ENCODE results near the gene GFRA1. TPM values are rescaled to one million over a fixed set of nuclear protein-coding genes. Genes with fewer than 3 reads are reported as not detected.

Gene GFRA1
- total and polyA plus RNA-seq, 2 donors (not counting 1 experiment from before 2014, with no cell fraction given): not detected

GRCh38 chr10:116184512-116184794, 88.6 kb downstream of the GFRA1 start:
- DNase-seq (no peak), ATAC-seq (ENCODE audit: low read depth) (no peak)
- intact Hi-C loops (cut with micrococcal nuclease): no loop called here
- H3K4me2 ChIP-seq (replicated peaks; ENCODE audit: low read depth, low read length, poor library complexity, severe bottlenecking): no peak overlapping the region
- H3K4me3 ChIP-seq (ENCODE audit: control extremely low read depth in 1 of 5, extremely low read depth in 1 of 5, insufficient read depth in 1 of 5, low read depth in 2 of 5, low read length in 4 of 5): no peak overlapping the region
- no peaks in the 10 kb centered on the region for H3K27me3 ChIP-seq (replicated peaks in 1 of 4; ENCODE audit: control extremely low read depth in 1 of 4, control insufficient read depth in 3 of 4, insufficient read depth in 4 of 4, low read length in 3 of 4)
- no peaks in the 10 kb centered on the region for H3K79me2 ChIP-seq (ENCODE audit: control insufficient read depth, insufficient read depth, low read length)
- H3K27me3 Mint-ChIP-seq: no peaks in the 10 kb centered on the region
- H2AFZ ChIP-seq (ENCODE audit: insufficient read depth, low read depth, low read length, poor library complexity, severe bottlenecking): no peak overlapping the region
- POLR2A ChIA-PET: no interaction called here
- no peaks in the 10 kb centered on the region for H3K36me3 ChIP-seq (replicated peaks in 1 of 2; ENCODE audit: control extremely low read depth in 1 of 2, control insufficient read depth in 1 of 2, extremely low read depth in 1 of 2, insufficient read depth in 2 of 2, low read length in 1 of 2)
- no peaks in the 10 kb centered on the region for H3K4me1 ChIP-seq (ENCODE audit: control insufficient read depth in 2 of 2, insufficient read depth in 2 of 2, low read length in 2 of 2)
- TF ChIP-seq CTCF (IDR thresholded peaks at IDR 0.05): no peak
- no peak for TF ChIP-seq EZH2 (IDR thresholded peaks at IDR 0.05; ENCODE audit: borderline replicate concordance, insufficient read depth, low read depth, low read length, poor library complexity, severe bottlenecking)
- H3K9me3 ChIP-seq (ENCODE audit: control extremely low read depth in 1 of 3, control insufficient read depth in 2 of 3, insufficient read depth in 1 of 3, low read length in 2 of 3): peaks cover 0 to 7% (median 0%) of the 10 kb centered on the region in 3 donors
- H4K20me1 ChIP-seq (ENCODE audit: control insufficient read depth, insufficient read depth, low read length, poor library complexity, severe bottlenecking): no peaks in the 10 kb centered on the region
- H3K27ac ChIP-seq (ENCODE audit: low read length in 2 of 2): no peak overlapping the region
- CTCF ChIA-PET: no interaction called here
- no peaks in the 10 kb centered on the region for H3K4me1 Mint-ChIP-seq
- WGBS (ENCODE audit: insufficient coverage): 88% methylated on average over 3 of the region's 3 CpGs
- no peak overlapping the region for H3K4me3 Mint-ChIP-seq
- H3K9ac ChIP-seq (ENCODE audit: low read length): no peak overlapping the region
- H3K9me3 Mint-ChIP-seq (ENCODE audit: insufficient read depth): no peaks in the 10 kb centered on the region
- H3K27ac Mint-ChIP-seq: no peak overlapping the region

- Mint-ChIP-seq H3K27me3 (no peaks in the 10 kb centered on the region), H3K4me1 (no peaks in the 10 kb centered on the region), H3K4me3 (no peak overlapping the region), H3K9me3 (ENCODE audit: insufficient read depth) (no peaks in the 10 kb centered on the region), H3K27ac (no peak overlapping the region)
- DNase-seq: no peak
- Histone ChIP-seq H4K20me1 (ENCODE audit: control insufficient read depth, insufficient read depth, low read length, poor library complexity, severe bottlenecking) (no peaks in the 10 kb centered on the region), H3K9ac (ENCODE audit: low read length) (no peak overlapping the region), H3K4me1 (ENCODE audit: control insufficient read depth in 2 of 2, insufficient read depth in 2 of 2, low read length in 2 of 2) (no peaks in the 10 kb centered on the region), H3K79me2 (ENCODE audit: control insufficient read depth, insufficient read depth, low read length) (no peaks in the 10 kb centered on the region), H3K27me3 (replicated peaks in 1 of 4; ENCODE audit: control extremely low read depth in 1 of 4, control insufficient read depth in 3 of 4, insufficient read depth in 4 of 4, low read length in 3 of 4) (no peaks in the 10 kb centered on the region), H3K36me3 (replicated peaks in 1 of 2; ENCODE audit: control extremely low read depth in 1 of 2, control insufficient read depth in 1 of 2, extremely low read depth in 1 of 2, insufficient read depth in 2 of 2, low read length in 1 of 2) (no peaks in the 10 kb centered on the region), H2AFZ (ENCODE audit: insufficient read depth, low read depth, low read length, poor library complexity, severe bottlenecking) (no peak overlapping the region), H3K9me3 (ENCODE audit: control extremely low read depth in 1 of 3, control insufficient read depth in 2 of 3, insufficient read depth in 1 of 3, low read length in 2 of 3) (peaks cover 0 to 7% (median 0%) of the 10 kb centered on the region in 3 donors), H3K4me3 (ENCODE audit: control extremely low read depth in 1 of 5, extremely low read depth in 1 of 5, insufficient read depth in 1 of 5, low read depth in 2 of 5, low read length in 4 of 5) (no peak overlapping the region), H3K4me2 (replicated peaks; ENCODE audit: low read depth, low read length, poor library complexity, severe bottlenecking) (no peak overlapping the region), H3K27ac (ENCODE audit: low read length in 2 of 2) (no peak overlapping the region)
- intact Hi-C loops (cut with micrococcal nuclease): no loop called here
- ChIA-PET POLR2A (no interaction called here), CTCF (no interaction called here)
- no peak for ATAC-seq (ENCODE audit: low read depth)
- TF ChIP-seq EZH2 (IDR thresholded peaks at IDR 0.05; ENCODE audit: borderline replicate concordance, insufficient read depth, low read depth, low read length, poor library complexity, severe bottlenecking) (no peak), CTCF (IDR thresholded peaks at IDR 0.05) (no peak)
- 64% methylated on average over 5 of the region's 5 CpGs for WGBS (ENCODE audit: insufficient coverage)
Measured at GRCh38 chr10:116183733-116184511, 89.1 kb downstream of the GFRA1 start.

All from B cell (primary cell).